DMS 273 (cell line): ENCODE measurements around the gene HOXC13.

Experiments
- DNase-seq: peaks from one replicate; lab custom pipeline; 2025; ENCODE audit not compliant: unreplicated experiment; lab: John Stamatoyannopoulos, UW

Gene HOXC13

GRCh38 chr12:53938326-53939140, at the start of gene HOXC13:
Gene HOXC13 (plus strand): TSS chr12:53938831. CDS start chr12:53938907, 76 bp downstream.
- peak; percentile 97 for DNase-seq

GRCh38 chr12:53890081-53890480, 48.5 kb upstream of the HOXC13 start:
- no peak for DNase-seq

- no peak for DNase-seq
Measured at GRCh38 chr12:53892762-53893395, 45.8 kb upstream of the HOXC13 start.

- DNase-seq, result no peak
Measured at GRCh38 chr12:53899230-53899629, 39.4 kb upstream of the HOXC13 start.

- no peak for DNase-seq
Measured at GRCh38 chr12:53907103-53907502, 31.5 kb upstream of the HOXC13 start.

- DNase-seq, result no peak
Measured at GRCh38 chr12:53916788-53917655, 21.6 kb upstream of the HOXC13 start.

GRCh38 chr12:53924521-53925405, 13.9 kb upstream of the HOXC13 start:
- DNase-seq, result peak; percentile 50

- no peak for DNase-seq
Measured at GRCh38 chr12:53927220-53928029, 11.2 kb upstream of the HOXC13 start.

- DNase-seq, result no peak
Measured at GRCh38 chr12:53928054-53928835, 10.4 kb upstream of the HOXC13 start.

- no peak for DNase-seq
Measured at GRCh38 chr12:53929527-53929926, 9.1 kb upstream of the HOXC13 start.

- no peak for DNase-seq
Measured at GRCh38 chr12:53930591-53931255, 7.9 kb upstream of the HOXC13 start.

GRCh38 chr12:53931844-53932581, 6.6 kb upstream of the HOXC13 start:
- DNase-seq, result no peak

GRCh38 chr12:53932915-53933314, 5.7 kb upstream of the HOXC13 start:
- no peak for DNase-seq

GRCh38 chr12:53935383-53936341, 3.0 kb upstream of the HOXC13 start:
- DNase-seq, result no peak

- DNase-seq, result no peak
Measured at GRCh38 chr12:53937099-53937498, 1.5 kb upstream of the HOXC13 start.

- no peak for DNase-seq
Measured at GRCh38 chr12:53937596-53938325, 870 bp upstream of the HOXC13 start.
